Stomach smooth muscle (tissue), 2 donors: Measurements from ENCODE around the gene NASP.

Source experiments
- H3K27ac ChIP-seq: one replicate; pipeline ENCODE4 v1.7.0; 2013; ENCODE audit warnings: mild to moderate bottlenecking, low read length, inconsistent platforms
- H3K27me3 ChIP-seq, 2 donors: one replicate each; pipeline ENCODE4 v1.7.0; 2013; ENCODE audit warnings: low read length in 2 of 2; ENCODE audit not compliant: insufficient read depth in 2 of 2, control insufficient read depth in 1 of 2
- H3K36me3 ChIP-seq, 2 donors: one replicate each; pipeline ENCODE4 v1.7.0; 2013; ENCODE audit warnings: low read length in 2 of 2; ENCODE audit not compliant: control insufficient read depth in 2 of 2, insufficient read depth in 2 of 2
- H3K4me1 ChIP-seq: one replicate; pipeline ENCODE4 v1.7.0; 2013; ENCODE audit warnings: low read length; ENCODE audit not compliant: control insufficient read depth, insufficient read depth
- H3K4me3 ChIP-seq, 2 donors: one replicate each; pipeline ENCODE4 v1.7.0; 2013; ENCODE audit warnings: low read length in 2 of 2
- H3K9ac ChIP-seq, 2 donors: one replicate each; pipeline ENCODE4 v1.7.0; 2013; ENCODE audit warnings: low read length in 2 of 2, mild to moderate bottlenecking in 1 of 2
- H3K9me3 ChIP-seq, 2 donors: one replicate each; pipeline ENCODE4 v1.7.0; 2013; ENCODE audit warnings: low read length in 2 of 2; ENCODE audit not compliant: control insufficient read depth in 2 of 2
- donor health status: healthy.
- donor health status: Pancreatic carcinoma.

The NASP gene

GRCh38 chr1:45569962-45570581, 13.8 kb upstream of the NASP start:
- no peak overlapping the region for H3K27ac ChIP-seq
- H3K36me3 ChIP-seq: peaks cover 23 to 34% of the 10 kb centered on the region in 2 donors
- H3K4me1 ChIP-seq: peaks cover 9% of the 10 kb centered on the region
- no peak overlapping the region for H3K4me3 ChIP-seq
- no peak overlapping the region for H3K9ac ChIP-seq
- H3K9me3 ChIP-seq: no peaks in the 10 kb centered on the region
- no peaks in the 10 kb centered on the region for H3K27me3 ChIP-seq

- Histone ChIP-seq H3K36me3 (peaks cover 23 to 34% of the 10 kb centered on the region in 2 donors), H3K27ac (no peak overlapping the region), H3K27me3 (no peaks in the 10 kb centered on the region), H3K9ac (peak overlapping the region in 1 of 2 donors; percentile 14), H3K9me3 (no peaks in the 10 kb centered on the region), H3K4me1 (peaks cover 9% of the 10 kb centered on the region), H3K4me3 (no peak overlapping the region)
Observed at GRCh38 chr1:45570631-45571030, 13.2 kb upstream of the NASP start.

GRCh38 chr1:45573231-45573804, 10.5 kb upstream of the NASP start:
- H3K27ac ChIP-seq: no peak overlapping the region
- H3K4me1 ChIP-seq: peaks cover 2% of the 10 kb centered on the region
- H3K27me3 ChIP-seq: no peaks in the 10 kb centered on the region
- H3K9ac ChIP-seq: no peak overlapping the region
- no peaks in the 10 kb centered on the region for H3K9me3 ChIP-seq
- peaks cover 18% of the 10 kb centered on the region in 2 donors for H3K36me3 ChIP-seq
- no peak overlapping the region for H3K4me3 ChIP-seq

GRCh38 chr1:45574105-45574626, 9.7 kb upstream of the NASP start:
- Histone ChIP-seq H3K9ac (no peak overlapping the region), H3K36me3 (peaks cover 10 to 13% of the 10 kb centered on the region in 2 donors), H3K9me3 (no peaks in the 10 kb centered on the region), H3K4me1 (peaks cover 2% of the 10 kb centered on the region), H3K4me3 (no peak overlapping the region), H3K27ac (no peak overlapping the region), H3K27me3 (no peaks in the 10 kb centered on the region)

- H3K9ac ChIP-seq: peak overlapping the region; percentile 76 to 95
Observed at GRCh38 chr1:45583264-45583665, 576 bp upstream of the NASP start.

GRCh38 chr1:45584351-45585109, 689 bp downstream of the NASP start:
- peak overlapping the region; percentile 87 to 99 for H3K4me3 ChIP-seq
- H3K36me3 ChIP-seq: no peaks in the 10 kb centered on the region
- H3K9me3 ChIP-seq: no peaks in the 10 kb centered on the region
- H3K27ac ChIP-seq: peak overlapping the region; percentile 92
- H3K9ac ChIP-seq: peak overlapping the region; percentile 76 to 95
- no peaks in the 10 kb centered on the region for H3K27me3 ChIP-seq
- H3K4me1 ChIP-seq: peaks cover 21% of the 10 kb centered on the region

More at GRCh38 chr1:45583264-45583665, 576 bp upstream of the NASP start:
- peak overlapping the region; percentile 87 to 99 for H3K4me3 ChIP-seq
- no peaks in the 10 kb centered on the region for H3K27me3 ChIP-seq
- peaks cover 21% of the 10 kb centered on the region for H3K4me1 ChIP-seq
- peak overlapping the region; percentile 92 for H3K27ac ChIP-seq
- no peaks in the 10 kb centered on the region for H3K9me3 ChIP-seq
- H3K36me3 ChIP-seq: no peaks in the 10 kb centered on the region

- Histone ChIP-seq H3K9me3 (no peaks in the 10 kb centered on the region), H3K36me3 (no peaks in the 10 kb centered on the region), H3K9ac (peak overlapping the region; percentile 13 to 62), H3K27me3 (no peaks in the 10 kb centered on the region), H3K4me3 (peak overlapping the region; percentile 87 to 99), H3K27ac (peak overlapping the region; percentile 41), H3K4me1 (peaks cover 21% of the 10 kb centered on the region)
Observed at GRCh38 chr1:45585110-45585426, 1.2 kb downstream of the NASP start.

- Histone ChIP-seq H3K27me3 (no peaks in the 10 kb centered on the region), H3K4me1 (peaks cover 21% of the 10 kb centered on the region), H3K27ac (peak overlapping the region; percentile 41), H3K9ac (peak overlapping the region in 1 of 2 donors; percentile 13), H3K9me3 (no peaks in the 10 kb centered on the region), H3K4me3 (peak overlapping the region; percentile 87 to 99), H3K36me3 (no peaks in the 10 kb centered on the region)
Observed at GRCh38 chr1:45585496-45586075, 1.7 kb downstream of the NASP start.

- Histone ChIP-seq H3K4me3 (peak overlapping the region in 1 of 2 donors; percentile 0), H3K4me1 (peaks cover 21% of the 10 kb centered on the region), H3K36me3 (no peaks in the 10 kb centered on the region), H3K9ac (no peak overlapping the region), H3K27ac (no peak overlapping the region), H3K9me3 (no peaks in the 10 kb centered on the region), H3K27me3 (no peaks in the 10 kb centered on the region)
Observed at GRCh38 chr1:45586769-45587168, 2.9 kb downstream of the NASP start.

- Histone ChIP-seq H3K27ac (no peak overlapping the region), H3K4me3 (peak overlapping the region in 1 of 2 donors; percentile 54), H3K9ac (no peak overlapping the region), H3K27me3 (no peaks in the 10 kb centered on the region), H3K4me1 (peaks cover 16% of the 10 kb centered on the region), H3K36me3 (peaks cover 6 to 8% of the 10 kb centered on the region in 2 donors), H3K9me3 (no peaks in the 10 kb centered on the region)
Observed at GRCh38 chr1:45589861-45590260, 6.0 kb downstream of the NASP start.
